ENCODE data around the gene SUZ12.

DNA sequence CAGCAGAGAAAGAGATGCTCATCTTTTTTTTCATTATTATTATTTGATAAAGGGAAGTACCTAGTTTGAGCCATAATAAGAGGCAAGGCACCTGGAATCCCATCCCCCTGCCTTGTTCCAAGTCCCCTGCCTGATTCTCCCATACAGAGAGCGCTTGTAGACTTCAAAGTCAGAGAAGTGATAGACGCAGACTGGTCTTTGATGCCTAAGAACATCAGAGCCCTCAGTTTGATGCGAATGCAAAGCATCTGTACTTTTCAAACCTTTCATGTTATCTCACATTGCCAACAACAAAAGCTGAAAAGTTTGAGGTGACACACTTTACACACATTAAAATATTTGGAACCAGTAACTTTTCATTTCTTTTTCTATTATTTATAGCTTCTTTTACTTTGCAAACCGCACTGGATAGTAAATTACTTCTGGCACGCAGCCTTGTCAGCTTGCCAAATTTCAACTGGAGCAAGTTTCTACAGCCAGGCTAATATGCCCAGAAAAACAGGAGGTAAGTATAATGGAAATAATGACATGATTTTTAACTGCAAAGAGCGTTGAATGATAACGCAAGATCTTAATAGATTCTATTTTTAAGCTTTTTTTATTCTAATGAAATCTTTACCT is 29.4 kb upstream of the SUZ12 start:
- TF ChIP-seq, protein P1, sequence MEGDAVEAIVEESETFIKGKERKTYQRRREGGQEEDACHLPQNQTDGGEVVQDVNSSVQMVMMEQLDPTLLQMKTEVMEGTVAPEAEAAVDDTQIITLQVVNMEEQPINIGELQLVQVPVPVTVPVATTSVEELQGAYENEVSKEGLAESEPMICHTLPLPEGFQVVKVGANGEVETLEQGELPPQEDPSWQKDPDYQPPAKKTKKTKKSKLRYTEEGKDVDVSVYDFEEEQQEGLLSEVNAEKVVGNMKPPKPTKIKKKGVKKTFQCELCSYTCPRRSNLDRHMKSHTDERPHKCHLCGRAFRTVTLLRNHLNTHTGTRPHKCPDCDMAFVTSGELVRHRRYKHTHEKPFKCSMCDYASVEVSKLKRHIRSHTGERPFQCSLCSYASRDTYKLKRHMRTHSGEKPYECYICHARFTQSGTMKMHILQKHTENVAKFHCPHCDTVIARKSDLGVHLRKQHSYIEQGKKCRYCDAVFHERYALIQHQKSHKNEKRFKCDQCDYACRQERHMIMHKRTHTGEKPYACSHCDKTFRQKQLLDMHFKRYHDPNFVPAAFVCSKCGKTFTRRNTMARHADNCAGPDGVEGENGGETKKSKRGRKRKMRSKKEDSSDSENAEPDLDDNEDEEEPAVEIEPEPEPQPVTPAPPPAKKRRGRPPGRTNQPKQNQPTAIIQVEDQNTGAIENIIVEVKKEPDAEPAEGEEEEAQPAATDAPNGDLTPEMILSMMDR (conservative IDR thresholded peaks at IDR 0.05; ENCODE audit: low read depth in 2 of 2), result no peak
- TF ChIP-seq EZH2 (IDR thresholded peaks at IDR 0.05; ENCODE audit: low read depth, unreplicated experiment), result no peak
- no peak for TF ChIP-seq ZNF114 (CRISPR knock-in tag; IDR thresholded peaks at IDR 0.05)
- no peak for TF ChIP-seq POLR2AphosphoS5 (IDR thresholded peaks at IDR 0.05; ENCODE audit: low read depth)
- no peak for TF ChIP-seq EZH2phosphoT487 (IDR thresholded peaks at IDR 0.05; ENCODE audit: unreplicated experiment)
- TF ChIP-seq, protein P2, sequence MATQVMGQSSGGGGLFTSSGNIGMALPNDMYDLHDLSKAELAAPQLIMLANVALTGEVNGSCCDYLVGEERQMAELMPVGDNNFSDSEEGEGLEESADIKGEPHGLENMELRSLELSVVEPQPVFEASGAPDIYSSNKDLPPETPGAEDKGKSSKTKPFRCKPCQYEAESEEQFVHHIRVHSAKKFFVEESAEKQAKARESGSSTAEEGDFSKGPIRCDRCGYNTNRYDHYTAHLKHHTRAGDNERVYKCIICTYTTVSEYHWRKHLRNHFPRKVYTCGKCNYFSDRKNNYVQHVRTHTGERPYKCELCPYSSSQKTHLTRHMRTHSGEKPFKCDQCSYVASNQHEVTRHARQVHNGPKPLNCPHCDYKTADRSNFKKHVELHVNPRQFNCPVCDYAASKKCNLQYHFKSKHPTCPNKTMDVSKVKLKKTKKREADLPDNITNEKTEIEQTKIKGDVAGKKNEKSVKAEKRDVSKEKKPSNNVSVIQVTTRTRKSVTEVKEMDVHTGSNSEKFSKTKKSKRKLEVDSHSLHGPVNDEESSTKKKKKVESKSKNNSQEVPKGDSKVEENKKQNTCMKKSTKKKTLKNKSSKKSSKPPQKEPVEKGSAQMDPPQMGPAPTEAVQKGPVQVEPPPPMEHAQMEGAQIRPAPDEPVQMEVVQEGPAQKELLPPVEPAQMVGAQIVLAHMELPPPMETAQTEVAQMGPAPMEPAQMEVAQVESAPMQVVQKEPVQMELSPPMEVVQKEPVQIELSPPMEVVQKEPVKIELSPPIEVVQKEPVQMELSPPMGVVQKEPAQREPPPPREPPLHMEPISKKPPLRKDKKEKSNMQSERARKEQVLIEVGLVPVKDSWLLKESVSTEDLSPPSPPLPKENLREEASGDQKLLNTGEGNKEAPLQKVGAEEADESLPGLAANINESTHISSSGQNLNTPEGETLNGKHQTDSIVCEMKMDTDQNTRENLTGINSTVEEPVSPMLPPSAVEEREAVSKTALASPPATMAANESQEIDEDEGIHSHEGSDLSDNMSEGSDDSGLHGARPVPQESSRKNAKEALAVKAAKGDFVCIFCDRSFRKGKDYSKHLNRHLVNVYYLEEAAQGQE (IDR thresholded peaks at IDR 0.05; ENCODE audit: unreplicated experiment), result no peak
- TF ChIP-seq JUNB (IDR thresholded peaks at IDR 0.05; ENCODE audit: unreplicated experiment), result no peak
- TF ChIP-seq NANOG (IDR thresholded peaks at IDR 0.05; ENCODE audit: borderline replicate concordance), result no peak
- TF ChIP-seq, protein P3, sequence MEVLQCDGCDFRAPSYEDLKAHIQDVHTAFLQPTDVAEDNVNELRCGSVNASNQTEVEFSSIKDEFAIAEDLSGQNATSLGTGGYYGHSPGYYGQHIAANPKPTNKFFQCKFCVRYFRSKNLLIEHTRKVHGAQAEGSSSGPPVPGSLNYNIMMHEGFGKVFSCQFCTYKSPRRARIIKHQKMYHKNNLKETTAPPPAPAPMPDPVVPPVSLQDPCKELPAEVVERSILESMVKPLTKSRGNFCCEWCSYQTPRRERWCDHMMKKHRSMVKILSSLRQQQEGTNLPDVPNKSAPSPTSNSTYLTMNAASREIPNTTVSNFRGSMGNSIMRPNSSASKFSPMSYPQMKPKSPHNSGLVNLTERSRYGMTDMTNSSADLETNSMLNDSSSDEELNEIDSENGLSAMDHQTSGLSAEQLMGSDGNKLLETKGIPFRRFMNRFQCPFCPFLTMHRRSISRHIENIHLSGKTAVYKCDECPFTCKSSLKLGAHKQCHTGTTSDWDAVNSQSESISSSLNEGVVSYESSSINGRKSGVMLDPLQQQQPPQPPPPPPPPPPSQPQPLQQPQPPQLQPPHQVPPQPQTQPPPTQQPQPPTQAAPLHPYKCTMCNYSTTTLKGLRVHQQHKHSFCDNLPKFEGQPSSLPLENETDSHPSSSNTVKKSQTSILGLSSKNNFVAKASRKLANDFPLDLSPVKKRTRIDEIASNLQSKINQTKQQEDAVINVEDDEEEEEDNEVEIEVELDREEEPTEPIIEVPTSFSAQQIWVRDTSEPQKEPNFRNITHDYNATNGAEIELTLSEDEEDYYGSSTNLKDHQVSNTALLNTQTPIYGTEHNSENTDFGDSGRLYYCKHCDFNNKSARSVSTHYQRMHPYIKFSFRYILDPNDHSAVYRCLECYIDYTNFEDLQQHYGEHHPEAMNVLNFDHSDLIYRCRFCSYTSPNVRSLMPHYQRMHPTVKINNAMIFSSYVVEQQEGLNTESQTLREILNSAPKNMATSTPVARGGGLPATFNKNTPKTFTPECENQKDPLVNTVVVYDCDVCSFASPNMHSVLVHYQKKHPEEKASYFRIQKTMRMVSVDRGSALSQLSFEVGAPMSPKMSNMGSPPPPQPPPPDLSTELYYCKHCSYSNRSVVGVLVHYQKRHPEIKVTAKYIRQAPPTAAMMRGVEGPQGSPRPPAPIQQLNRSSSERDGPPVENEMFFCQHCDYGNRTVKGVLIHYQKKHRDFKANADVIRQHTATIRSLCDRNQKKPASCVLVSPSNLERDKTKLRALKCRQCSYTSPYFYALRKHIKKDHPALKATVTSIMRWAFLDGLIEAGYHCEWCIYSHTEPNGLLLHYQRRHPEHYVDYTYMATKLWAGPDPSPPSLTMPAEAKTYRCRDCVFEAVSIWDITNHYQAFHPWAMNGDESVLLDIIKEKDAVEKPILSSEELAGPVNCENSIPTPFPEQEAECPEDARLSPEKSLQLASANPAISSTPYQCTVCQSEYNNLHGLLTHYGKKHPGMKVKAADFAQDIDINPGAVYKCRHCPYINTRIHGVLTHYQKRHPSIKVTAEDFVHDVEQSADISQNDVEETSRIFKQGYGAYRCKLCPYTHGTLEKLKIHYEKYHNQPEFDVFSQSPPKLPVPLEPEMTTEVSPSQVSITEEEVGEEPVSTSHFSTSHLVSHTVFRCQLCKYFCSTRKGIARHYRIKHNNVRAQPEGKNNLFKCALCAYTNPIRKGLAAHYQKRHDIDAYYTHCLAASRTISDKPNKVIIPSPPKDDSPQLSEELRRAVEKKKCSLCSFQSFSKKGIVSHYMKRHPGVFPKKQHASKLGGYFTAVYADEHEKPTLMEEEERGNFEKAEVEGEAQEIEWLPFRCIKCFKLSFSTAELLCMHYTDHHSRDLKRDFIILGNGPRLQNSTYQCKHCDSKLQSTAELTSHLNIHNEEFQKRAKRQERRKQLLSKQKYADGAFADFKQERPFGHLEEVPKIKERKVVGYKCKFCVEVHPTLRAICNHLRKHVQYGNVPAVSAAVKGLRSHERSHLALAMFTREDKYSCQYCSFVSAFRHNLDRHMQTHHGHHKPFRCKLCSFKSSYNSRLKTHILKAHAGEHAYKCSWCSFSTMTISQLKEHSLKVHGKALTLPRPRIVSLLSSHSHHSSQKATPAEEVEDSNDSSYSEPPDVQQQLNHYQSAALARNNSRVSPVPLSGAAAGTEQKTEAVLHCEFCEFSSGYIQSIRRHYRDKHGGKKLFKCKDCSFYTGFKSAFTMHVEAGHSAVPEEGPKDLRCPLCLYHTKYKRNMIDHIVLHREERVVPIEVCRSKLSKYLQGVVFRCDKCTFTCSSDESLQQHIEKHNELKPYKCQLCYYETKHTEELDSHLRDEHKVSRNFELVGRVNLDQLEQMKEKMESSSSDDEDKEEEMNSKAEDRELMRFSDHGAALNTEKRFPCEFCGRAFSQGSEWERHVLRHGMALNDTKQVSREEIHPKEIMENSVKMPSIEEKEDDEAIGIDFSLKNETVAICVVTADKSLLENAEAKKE (CRISPR knock-in tag; IDR thresholded peaks at IDR 0.05), result no peak
- no peak for TF ChIP-seq CREB1 (CRISPR knock-in tag; IDR thresholded peaks at IDR 0.05; ENCODE audit: low read depth)
